Measurements from ENCODE around the gene UMODL1.

DNA sequence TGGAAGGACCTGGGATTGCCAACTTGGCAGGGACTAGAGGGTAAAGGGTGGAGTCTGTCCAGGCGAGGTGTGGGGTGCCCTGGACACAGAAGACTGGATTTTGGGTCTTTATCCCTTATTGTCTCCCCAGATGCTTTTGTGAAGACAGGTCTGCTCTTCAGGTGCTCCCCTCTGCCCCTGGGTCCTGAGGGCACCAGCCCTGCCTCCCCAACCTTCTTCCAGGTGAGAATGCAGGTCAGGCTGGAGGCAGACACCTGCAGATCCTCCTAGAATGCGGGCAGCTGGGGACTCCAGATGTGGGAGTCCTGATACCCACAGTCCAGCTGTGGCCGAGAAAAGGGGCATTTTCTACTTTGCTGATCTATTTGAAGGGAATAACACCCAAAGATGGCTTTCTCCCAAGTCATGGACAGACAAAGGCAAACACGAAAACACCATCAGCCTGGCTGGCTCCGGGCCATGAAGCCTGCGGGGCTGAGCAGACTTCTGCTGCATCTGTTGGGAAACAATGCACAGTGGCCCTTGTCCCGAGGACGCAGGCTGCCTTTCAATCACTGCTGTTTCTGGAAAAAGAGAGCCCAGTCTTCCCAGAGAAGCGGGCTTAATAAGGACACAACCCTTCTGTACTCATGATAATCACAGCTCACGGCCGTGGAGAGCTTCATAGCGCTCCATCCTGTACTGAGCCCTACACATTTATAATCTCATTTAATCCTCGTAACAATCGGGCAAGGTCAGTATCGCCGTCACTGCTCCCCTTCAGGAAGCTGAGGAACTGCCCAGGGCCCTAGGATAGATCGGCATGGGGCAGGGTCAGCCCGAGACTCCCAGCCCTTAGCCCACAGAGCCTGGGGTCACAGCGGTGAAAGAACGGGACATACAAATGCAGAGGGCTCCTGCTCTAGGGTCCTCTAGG is 85.8 kb downstream of the UMODL1 start:
- TF ChIP-seq, protein P1, sequence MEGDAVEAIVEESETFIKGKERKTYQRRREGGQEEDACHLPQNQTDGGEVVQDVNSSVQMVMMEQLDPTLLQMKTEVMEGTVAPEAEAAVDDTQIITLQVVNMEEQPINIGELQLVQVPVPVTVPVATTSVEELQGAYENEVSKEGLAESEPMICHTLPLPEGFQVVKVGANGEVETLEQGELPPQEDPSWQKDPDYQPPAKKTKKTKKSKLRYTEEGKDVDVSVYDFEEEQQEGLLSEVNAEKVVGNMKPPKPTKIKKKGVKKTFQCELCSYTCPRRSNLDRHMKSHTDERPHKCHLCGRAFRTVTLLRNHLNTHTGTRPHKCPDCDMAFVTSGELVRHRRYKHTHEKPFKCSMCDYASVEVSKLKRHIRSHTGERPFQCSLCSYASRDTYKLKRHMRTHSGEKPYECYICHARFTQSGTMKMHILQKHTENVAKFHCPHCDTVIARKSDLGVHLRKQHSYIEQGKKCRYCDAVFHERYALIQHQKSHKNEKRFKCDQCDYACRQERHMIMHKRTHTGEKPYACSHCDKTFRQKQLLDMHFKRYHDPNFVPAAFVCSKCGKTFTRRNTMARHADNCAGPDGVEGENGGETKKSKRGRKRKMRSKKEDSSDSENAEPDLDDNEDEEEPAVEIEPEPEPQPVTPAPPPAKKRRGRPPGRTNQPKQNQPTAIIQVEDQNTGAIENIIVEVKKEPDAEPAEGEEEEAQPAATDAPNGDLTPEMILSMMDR (IDR thresholded peaks at IDR 0.05): no peak
- no peak for TF ChIP-seq POLR2A (IDR thresholded peaks at IDR 0.05)

Measured in tibial nerve (tissue), 3 donors.